ENCODE results near the gene ARHGAP9. TPM values are rescaled to one million over a fixed set of nuclear protein-coding genes. Genes with fewer than 3 reads are reported as not detected.
"Not testable (repeated sequence)": the region's sequence is repeated elsewhere in the genome, so short reads cannot be mapped to it uniquely, and the experiment has no call there.

Gene ARHGAP9
- total and polyA plus RNA-seq, 2 experiments from 2014 or later, result 0.11 to 0.61 TPM

GRCh38 chr12:57513266-57513665 lies 33.6 kb upstream of the ARHGAP9 start:
- Histone ChIP-seq H2AFZ (no peak overlapping the region), H3K9me2 (ENCODE audit: insufficient read depth) (no peaks in the 10 kb centered on the region), H3K27me3 (replicated peaks; ENCODE audit: insufficient read depth) (no peaks in the 10 kb centered on the region), H3K9me3 (ENCODE audit: low read depth) (no peaks in the 10 kb centered on the region), H3K79me2 (ENCODE audit: insufficient read depth) (peaks cover 46% of the 10 kb centered on the region), H3K36me3 (ENCODE audit: low read depth) (peaks cover 79% of the 10 kb centered on the region), H3K9ac (no peak overlapping the region), H3F3A (ENCODE audit: insufficient read depth) (peaks cover 87% of the 10 kb centered on the region), H4K20me1 (ENCODE audit: insufficient read depth) (peaks cover 2% of the 10 kb centered on the region; the same call in 1 of the 2 replicates), H3K27ac (no peak overlapping the region), H3K4me3 (no peak overlapping the region), H3K4me2 (ENCODE audit: unreplicated experiment) (no peak overlapping the region), H3K4me1 (ENCODE audit: insufficient read depth) (peaks cover 13% of the 10 kb centered on the region)
- TF ChIP-seq EZH2phosphoT487 (IDR thresholded peaks at IDR 0.05; ENCODE audit: insufficient read depth, low read depth), result no peak
- TF ChIP-seq EZH2 (IDR thresholded peaks at IDR 0.05; ENCODE audit: insufficient read depth, poor library complexity, severe bottlenecking), result no peak
- WGBS, 2 experiments (ENCODE audit: low coverage in 1 of 2, low lambda C conversion rate in 2 of 2, missing lambda C conversion rate in 2 of 2), result 95 to 100% methylated on average over 5 of the region's 5 CpGs
- no peak for DNase-seq
- in situ Hi-C loops (cut with MboI), result no loop called here

GRCh38 chr12:57512665-57513064 lies 33.0 kb upstream of the ARHGAP9 start:
- H3K4me1 ChIP-seq (ENCODE audit: insufficient read depth), result peaks cover 7% of the 10 kb centered on the region
- no peak overlapping the region for H2AFZ ChIP-seq
- no peak overlapping the region for H3K27ac ChIP-seq
- H3K9me3 ChIP-seq (ENCODE audit: low read depth), result no peaks in the 10 kb centered on the region
- no peaks in the 10 kb centered on the region for H3K9me2 ChIP-seq (ENCODE audit: insufficient read depth)
- no peaks in the 10 kb centered on the region for H3K27me3 ChIP-seq (replicated peaks; ENCODE audit: insufficient read depth)
- H3K4me2 ChIP-seq (ENCODE audit: unreplicated experiment), result no peak overlapping the region
- no peak overlapping the region for H3K9ac ChIP-seq
- H3F3A ChIP-seq (ENCODE audit: insufficient read depth), result peaks cover 81% of the 10 kb centered on the region
- DNase-seq, result no peak
- WGBS, 2 experiments (ENCODE audit: low coverage in 1 of 2, low lambda C conversion rate in 2 of 2, missing lambda C conversion rate in 2 of 2), result 88 to 94% methylated on average over 6 of the region's 6 CpGs
- H4K20me1 ChIP-seq (ENCODE audit: insufficient read depth), result no peaks in the 10 kb centered on the region; the same call in 1 of the 2 replicates
- H3K4me3 ChIP-seq, result no peak overlapping the region
- H3K36me3 ChIP-seq (ENCODE audit: low read depth), result peaks cover 76% of the 10 kb centered on the region
- no peak for TF ChIP-seq EZH2 (IDR thresholded peaks at IDR 0.05; ENCODE audit: insufficient read depth, poor library complexity, severe bottlenecking)
- H3K79me2 ChIP-seq (ENCODE audit: insufficient read depth), result peaks cover 40% of the 10 kb centered on the region
- in situ Hi-C loops (cut with MboI), result no loop called here

GRCh38 chr12:57511588-57512325 lies 32.1 kb upstream of the ARHGAP9 start:
- no peak for DNase-seq
- H3K36me3 ChIP-seq (ENCODE audit: low read depth), result peaks cover 68% of the 10 kb centered on the region
- in situ Hi-C loops (cut with MboI), result no loop called here
- no peak overlapping the region for H3K4me2 ChIP-seq (ENCODE audit: unreplicated experiment)
- H3K4me3 ChIP-seq, result no peak overlapping the region
- no peak overlapping the region for H2AFZ ChIP-seq
- TF ChIP-seq EZH2 (IDR thresholded peaks at IDR 0.05; ENCODE audit: insufficient read depth, poor library complexity, severe bottlenecking), result no peak
- TF ChIP-seq EZH2phosphoT487 (IDR thresholded peaks at IDR 0.05; ENCODE audit: insufficient read depth, low read depth), result no peak
- H3F3A ChIP-seq (ENCODE audit: insufficient read depth), result peaks cover 72% of the 10 kb centered on the region
- H3K9ac ChIP-seq, result no peak overlapping the region
- H3K9me2 ChIP-seq (ENCODE audit: insufficient read depth), result no peaks in the 10 kb centered on the region
- H4K20me1 ChIP-seq (ENCODE audit: insufficient read depth), result no peaks in the 10 kb centered on the region
- H3K4me1 ChIP-seq (ENCODE audit: insufficient read depth), result no peaks in the 10 kb centered on the region
- H3K27ac ChIP-seq, result no peak overlapping the region
- peaks cover 34% of the 10 kb centered on the region for H3K79me2 ChIP-seq (ENCODE audit: insufficient read depth)
- no peaks in the 10 kb centered on the region for H3K9me3 ChIP-seq (ENCODE audit: low read depth)
- H3K27me3 ChIP-seq (replicated peaks; ENCODE audit: insufficient read depth), result no peaks in the 10 kb centered on the region
- WGBS, 2 experiments (ENCODE audit: low coverage in 1 of 2, low lambda C conversion rate in 2 of 2, missing lambda C conversion rate in 2 of 2), result 93 to 96% methylated on average over 7 of the region's 7 CpGs

- in situ Hi-C loops (cut with MboI), result no loop called here
- H3K4me3 ChIP-seq, result no peak overlapping the region
- no peak overlapping the region for H3K4me2 ChIP-seq (ENCODE audit: unreplicated experiment)
- no peaks in the 10 kb centered on the region for H3K27me3 ChIP-seq (replicated peaks; ENCODE audit: insufficient read depth)
- no peak overlapping the region for H2AFZ ChIP-seq
- H4K20me1 ChIP-seq (ENCODE audit: insufficient read depth), result no peaks in the 10 kb centered on the region
- H3K9me3 ChIP-seq (ENCODE audit: low read depth), result no peaks in the 10 kb centered on the region
- H3K9ac ChIP-seq, result no peak overlapping the region
- TF ChIP-seq EZH2 (IDR thresholded peaks at IDR 0.05; ENCODE audit: insufficient read depth, poor library complexity, severe bottlenecking), result no peak
- no peak for TF ChIP-seq EZH2phosphoT487 (IDR thresholded peaks at IDR 0.05; ENCODE audit: insufficient read depth, low read depth)
- no peaks in the 10 kb centered on the region for H3K9me2 ChIP-seq (ENCODE audit: insufficient read depth)
- H3K79me2 ChIP-seq (ENCODE audit: insufficient read depth), result peaks cover 33% of the 10 kb centered on the region
- H3K36me3 ChIP-seq (ENCODE audit: low read depth), result peaks cover 67% of the 10 kb centered on the region
- H3K4me1 ChIP-seq (ENCODE audit: insufficient read depth), result no peaks in the 10 kb centered on the region
- DNase-seq, result no peak
- H3K27ac ChIP-seq, result no peak overlapping the region
- H3F3A ChIP-seq (ENCODE audit: insufficient read depth), result peaks cover 66% of the 10 kb centered on the region
- 96 to 100% methylated on average over 4 of the region's 4 CpGs for WGBS, 2 experiments (ENCODE audit: low coverage in 1 of 2, low lambda C conversion rate in 2 of 2, missing lambda C conversion rate in 2 of 2)
These were observed 31.5 kb upstream of the ARHGAP9 start for GRCh38 chr12:57511161-57511560.

GRCh38 chr12:57507796-57508195 lies 28.1 kb upstream of the ARHGAP9 start:
- in situ Hi-C loops (cut with MboI); H3K9me3 ChIP-seq (ENCODE audit: low read depth); DNase-seq; H2AFZ ChIP-seq; H3K27me3 ChIP-seq (replicated peaks; ENCODE audit: insufficient read depth); H3K9ac ChIP-seq; H3K9me2 ChIP-seq (ENCODE audit: insufficient read depth); H4K20me1 ChIP-seq (ENCODE audit: insufficient read depth); H3K4me1 ChIP-seq (ENCODE audit: insufficient read depth); H3K4me3 ChIP-seq; H3K4me2 ChIP-seq (ENCODE audit: unreplicated experiment); H3K27ac ChIP-seq: not testable (repeated sequence)
- Histone ChIP-seq H3K36me3 (ENCODE audit: low read depth) (peaks cover 62% of the 10 kb centered on the region), H3K79me2 (ENCODE audit: insufficient read depth) (peaks cover 40% of the 10 kb centered on the region), H3F3A (ENCODE audit: insufficient read depth) (peaks cover 34% of the 10 kb centered on the region)
- WGBS, 2 experiments (ENCODE audit: low coverage in 1 of 2, low lambda C conversion rate in 2 of 2, missing lambda C conversion rate in 2 of 2), result 96 to 100% methylated on average over 1 to 28 of the region's 28 CpGs

- H3K4me3 ChIP-seq; H3K4me2 ChIP-seq (ENCODE audit: unreplicated experiment); H3K9me2 ChIP-seq (ENCODE audit: insufficient read depth); H3K27ac ChIP-seq; in situ Hi-C loops (cut with MboI); H3K9me3 ChIP-seq (ENCODE audit: low read depth); H3K4me1 ChIP-seq (ENCODE audit: insufficient read depth); H4K20me1 ChIP-seq (ENCODE audit: insufficient read depth); DNase-seq; H3K27me3 ChIP-seq (replicated peaks; ENCODE audit: insufficient read depth); H3K9ac ChIP-seq; H2AFZ ChIP-seq: not testable (repeated sequence)
- Histone ChIP-seq H3K36me3 (ENCODE audit: low read depth) (peaks cover 58% of the 10 kb centered on the region), H3F3A (ENCODE audit: insufficient read depth) (peaks cover 27% of the 10 kb centered on the region), H3K79me2 (ENCODE audit: insufficient read depth) (peaks cover 34% of the 10 kb centered on the region)
- 97 to 100% methylated on average over 3 to 4 of the region's 4 CpGs for WGBS, 2 experiments (ENCODE audit: low coverage in 1 of 2, low lambda C conversion rate in 2 of 2, missing lambda C conversion rate in 2 of 2)
These were observed 26.9 kb upstream of the ARHGAP9 start for GRCh38 chr12:57506541-57506940.

All from GM23248 (cell line).